Caco-2 (cell line): ENCODE data around the gene CARD14. TPM values are rescaled to one million over a fixed set of nuclear protein-coding genes. Genes with fewer than 3 reads are reported as not detected.
A peak's percentile ranks its signal among the peaks of the same experiment; 100 is the strongest.

Experiments
- BruUV-seq: library from RNA; stranded (reverse); fragments of 400-500 nt; replicated peaks from 2 replicates; lab custom pipeline; 2021; lab: Mats Ljungman, UMichigan
- CTCF ChIA-PET: fragments of 300-600 bp; sonication (Branson Sonifier 250); formaldehyde crosslinking; loops from one replicate; lab custom pipeline; 2022; ENCODE audit warnings: antibody characterized with exemption; lab: Charles Lee
- POLR2A ChIA-PET: fragments of 300-600 bp; sonication (Branson Sonifier 250); formaldehyde crosslinking; loops from one replicate; lab custom pipeline; 2022; ENCODE audit warnings: antibody characterized with exemption; lab: Charles Lee
- DNase-seq, 2 experiments: peaks; one replicate each; pipeline versions ENCODE4 v3.0.0 to v3.0.0-alpha.2; 2020 to 2022
- H3K27me3 ChIP-seq: replicated peaks from 2 replicates; pipeline ENCODE4 v1.6.0; 2011; ENCODE audit warnings: low read length; ENCODE audit not compliant: control insufficient read depth, insufficient read depth
- H3K36me3 ChIP-seq: 2 replicates; pipeline ENCODE4 v1.5.1; 2011; ENCODE audit warnings: low read length; ENCODE audit not compliant: control insufficient read depth, insufficient read depth
- H3K4me1 ChIP-seq: fragments of 250-450 bp; sonication (Bioruptor Pico); 2 replicates; pipeline ENCODE4 v1.5.1; 2020; ENCODE audit warnings: mild to moderate bottlenecking
- H3K4me3 ChIP-seq: 2 replicates; pipeline ENCODE4 v1.5.1; 2011; ENCODE audit warnings: low read depth, mild to moderate bottlenecking, control low read depth, low read length
- H3K9me3 ChIP-seq: fragments of 250-450 bp; sonication (Bioruptor Pico); 2 replicates; pipeline ENCODE4 v1.5.1; 2020; ENCODE audit warnings: mild to moderate bottlenecking, moderate library complexity
- H3K27ac Mint-ChIP-seq: one replicate; pipeline ENCODE4 v1.8.0; 2022; ENCODE audit warnings: mixed read lengths; ENCODE audit not compliant: unreplicated experiment
- H3K27me3 Mint-ChIP-seq: one replicate; pipeline ENCODE4 v1.8.0; 2022; ENCODE audit warnings: mixed read lengths; ENCODE audit not compliant: insufficient read depth, unreplicated experiment
- H3K36me3 Mint-ChIP-seq: one replicate; pipeline ENCODE4 v1.8.0; 2022; ENCODE audit warnings: mild to moderate bottlenecking, mixed read lengths; ENCODE audit not compliant: insufficient read depth, unreplicated experiment
- H3K4me1 Mint-ChIP-seq: one replicate; pipeline ENCODE4 v1.8.0; 2022; ENCODE audit warnings: low read depth, mixed read lengths; ENCODE audit not compliant: unreplicated experiment
- H3K4me3 Mint-ChIP-seq: one replicate; pipeline ENCODE4 v1.8.0; 2022; ENCODE audit warnings: mild to moderate bottlenecking, moderate library complexity, mixed read lengths; ENCODE audit not compliant: unreplicated experiment
- H3K9me3 Mint-ChIP-seq: one replicate; pipeline ENCODE4 v1.8.0; 2022; ENCODE audit warnings: mixed read lengths; ENCODE audit not compliant: unreplicated experiment
- intact Hi-C: fragments of 100-400 bp; cut with micrococcal nuclease; formaldehyde crosslinking; loops from one replicate; pipeline ENCODE4 v1.10.0; 2022; ENCODE audit not compliant: unreplicated experiment
- total RNA-seq: library from RNA; stranded (reverse); gene quantifications from 2 replicates; pipeline ENCODE4 v1.2.3, GENCODE V29; 2022
- TF ChIP-seq, protein P1 (sequence below), 2 experiments: fragments of 200-600 bp in 1 of 2; IDR thresholded peaks; 1 replicate in 1 of 2; 2 replicates in 1 of 2; pipeline versions ENCODE4 v1.5.1 to v1.8.0; 2011 to 2022; ENCODE audit warnings: antibody characterized with exemption in 1 of 2, control low read depth in 1 of 2, inconsistent platforms in 1 of 2, low read depth in 1 of 2, low read length in 1 of 2, mild to moderate bottlenecking in 1 of 2, moderate library complexity in 1 of 2; ENCODE audit not compliant: insufficient read depth in 1 of 2, severe bottlenecking in 1 of 2, unreplicated experiment in 1 of 2

CARD14 gene
- total RNA-seq, 1 experiment from 2014 or later = 1.3 TPM

DNA sequence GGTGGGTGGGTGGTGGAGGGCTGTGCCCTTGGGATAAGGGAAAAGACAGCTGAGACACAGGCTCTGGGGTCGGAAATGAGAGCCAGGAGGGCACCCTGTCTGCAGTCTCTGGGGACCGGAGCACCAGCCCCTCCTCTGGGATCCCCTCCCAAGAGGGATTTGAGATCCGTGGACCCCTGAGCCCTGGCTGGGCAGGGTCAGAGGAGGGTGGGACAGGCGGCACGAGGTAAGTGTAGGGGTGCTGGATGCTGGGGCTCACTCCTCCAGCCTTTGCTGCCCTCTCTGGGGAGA lies 49.9 kb downstream of the CARD14 start:
- Histone ChIP-seq H3K36me3 (peaks cover 3% of the 10 kb centered on the region), H3K27me3 (no peaks in the 10 kb centered on the region), H3K4me3 (peak overlapping the region; percentile 82), H3K4me1 (0 out of 2 replicates have a peak, but pooled peaks cover 6% of the 10 kb centered on the region), H3K9me3 (no peaks in the 10 kb centered on the region)
- TF ChIP-seq, protein P1, sequence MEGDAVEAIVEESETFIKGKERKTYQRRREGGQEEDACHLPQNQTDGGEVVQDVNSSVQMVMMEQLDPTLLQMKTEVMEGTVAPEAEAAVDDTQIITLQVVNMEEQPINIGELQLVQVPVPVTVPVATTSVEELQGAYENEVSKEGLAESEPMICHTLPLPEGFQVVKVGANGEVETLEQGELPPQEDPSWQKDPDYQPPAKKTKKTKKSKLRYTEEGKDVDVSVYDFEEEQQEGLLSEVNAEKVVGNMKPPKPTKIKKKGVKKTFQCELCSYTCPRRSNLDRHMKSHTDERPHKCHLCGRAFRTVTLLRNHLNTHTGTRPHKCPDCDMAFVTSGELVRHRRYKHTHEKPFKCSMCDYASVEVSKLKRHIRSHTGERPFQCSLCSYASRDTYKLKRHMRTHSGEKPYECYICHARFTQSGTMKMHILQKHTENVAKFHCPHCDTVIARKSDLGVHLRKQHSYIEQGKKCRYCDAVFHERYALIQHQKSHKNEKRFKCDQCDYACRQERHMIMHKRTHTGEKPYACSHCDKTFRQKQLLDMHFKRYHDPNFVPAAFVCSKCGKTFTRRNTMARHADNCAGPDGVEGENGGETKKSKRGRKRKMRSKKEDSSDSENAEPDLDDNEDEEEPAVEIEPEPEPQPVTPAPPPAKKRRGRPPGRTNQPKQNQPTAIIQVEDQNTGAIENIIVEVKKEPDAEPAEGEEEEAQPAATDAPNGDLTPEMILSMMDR (IDR thresholded peaks at IDR 0.05; ENCODE audit: insufficient read depth in 1 of 2, low read depth in 1 of 2, low read length in 1 of 2, severe bottlenecking in 1 of 2, unreplicated experiment in 1 of 2) = no peak
- Mint-ChIP-seq H3K4me3 (peak overlapping the region; percentile 96), H3K4me1 (peaks cover 8% of the 10 kb centered on the region), H3K36me3 (peaks cover 34% of the 10 kb centered on the region), H3K27me3 (no peaks in the 10 kb centered on the region), H3K27ac (peak overlapping the region; percentile 88), H3K9me3 (no peaks in the 10 kb centered on the region)
- POLR2A ChIA-PET = interaction anchor here (0.6 to 1.0 kb wide), 2 partner anchors 10 to 41 kb away, joined by 3 to 4 read pairs; partner anchors contain the start of gene RNF213
- CTCF ChIA-PET = interaction anchor here (0.6 to 1.0 kb wide), 2 partner anchors 95 to 118 kb away, joined by 3 to 5 read pairs; partner anchors contain the start of gene GAA
- intact Hi-C loops = loop anchor here (5.0 kb wide), 1 partner anchor 72 kb away; the partner anchor contains the start of gene EIF4A3
- no peak for DNase-seq
- TSS peak; percentile 37 for BruUV-seq

DNA sequence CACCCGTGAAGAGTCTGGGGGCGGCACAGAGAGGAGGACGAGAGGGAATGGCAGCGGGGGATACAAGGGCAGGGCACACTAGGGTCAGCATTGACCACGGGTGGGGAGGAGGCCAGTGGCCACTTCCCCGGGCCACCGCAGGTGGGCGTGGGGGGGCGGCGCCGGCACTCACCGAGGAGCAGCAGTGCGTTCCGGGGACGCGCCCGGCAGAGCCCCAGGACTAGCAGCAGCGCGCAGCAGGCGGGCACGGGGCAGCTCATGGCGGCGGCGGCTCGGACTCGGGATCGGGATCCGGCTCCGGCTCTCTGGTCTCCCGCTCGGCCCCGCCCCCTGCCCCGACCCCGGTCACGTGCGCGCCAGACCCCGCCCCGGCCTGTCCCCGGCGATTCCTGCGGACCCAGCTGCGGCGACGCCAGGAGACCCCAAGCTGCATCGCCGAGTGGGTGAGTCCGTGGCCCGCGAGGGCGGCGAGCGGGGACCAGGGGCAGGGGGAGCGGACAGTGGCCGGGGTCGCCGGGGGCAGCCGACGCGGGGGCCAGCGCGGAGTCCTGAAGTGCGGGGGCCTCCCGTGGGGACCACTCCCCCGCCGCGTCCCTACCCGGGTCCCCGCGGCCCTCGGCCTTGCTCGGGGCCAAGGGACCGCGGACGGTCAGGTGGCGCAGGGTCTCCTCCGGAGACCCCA lies 50.4 kb downstream of the CARD14 start, which contains the start of the genes SGSH and SLC26A11:
TSS of gene SGSH (minus strand) at position 280 of the 682 bp plus-strand sequence. CDS start at position 260, 20 bp downstream.
TSS of gene SLC26A11 (plus strand) at position 374 of the 682 bp plus-strand sequence. CDS start 1,134 bp downstream, outside the sequence.
- ChIA-PET POLR2A (interaction anchor here (0.6 to 1.0 kb wide), 5 partner anchors 10 to 432 kb away, joined by 3 to 8 read pairs (median 4); partner anchors contain the start of gene RNF213), CTCF (interaction anchor here (0.6 to 1.0 kb wide), 2 partner anchors 96 to 119 kb away, joined by 3 to 5 read pairs; partner anchors contain the start of gene GAA)
- Histone ChIP-seq H3K4me3 (peak within 1 kb of the TSS; percentile 82), H3K27me3 (no peaks in the 10 kb centered on the region), H3K9me3 (no peaks in the 10 kb centered on the region), H3K36me3 (peaks cover 3% of the 10 kb centered on the region), H3K4me1 (peaks cover 6% of the 10 kb centered on the region; the same call in 1 of the 2 replicates)
- BruUV-seq = no TSS peak
- TF ChIP-seq, protein P1 (IDR thresholded peaks at IDR 0.05; ENCODE audit: insufficient read depth in 1 of 2, low read depth in 1 of 2, low read length in 1 of 2, severe bottlenecking in 1 of 2, unreplicated experiment in 1 of 2) = peak; percentile 2 to 15
- Mint-ChIP-seq H3K4me3 (peak within 1 kb of the TSS; percentile 96), H3K27ac (peak within 1 kb of the TSS; percentile 88), H3K27me3 (no peaks in the 10 kb centered on the region), H3K36me3 (peaks cover 34% of the 10 kb centered on the region), H3K4me1 (peaks cover 8% of the 10 kb centered on the region), H3K9me3 (no peaks in the 10 kb centered on the region)
- DNase-seq = peak; percentile 86 to 89
- intact Hi-C loops = loop anchor here (5.0 kb wide), 1 partner anchor 73 kb away; the partner anchor contains the start of gene EIF4A3

DNA sequence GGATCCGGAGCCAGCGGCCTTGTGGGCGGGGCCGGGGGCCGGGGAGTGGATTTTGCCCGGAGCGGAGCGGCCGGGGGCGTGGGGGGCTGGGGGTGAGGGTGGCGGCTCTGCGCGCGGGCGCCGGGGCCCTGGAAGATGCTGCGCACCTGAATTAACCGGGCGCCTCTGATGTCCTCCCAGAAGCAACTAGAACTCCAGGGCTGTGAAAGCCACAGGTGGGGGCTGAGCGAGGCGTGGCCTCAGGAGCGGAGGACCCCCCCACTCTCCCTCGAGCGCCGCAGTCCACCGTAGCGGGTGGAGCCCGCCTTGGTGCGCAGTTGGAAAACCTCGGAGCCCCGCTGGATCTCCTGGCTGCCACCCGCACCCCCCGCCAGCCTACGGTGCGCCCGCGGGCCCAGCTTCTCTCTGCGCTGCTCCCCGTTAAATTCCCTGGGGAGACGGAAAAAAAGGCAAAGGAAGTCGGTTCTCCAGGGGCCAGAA lies 50.9 kb downstream of the CARD14 start:
- Mint-ChIP-seq H3K4me1 (peaks cover 8% of the 10 kb centered on the region), H3K27me3 (no peaks in the 10 kb centered on the region), H3K9me3 (no peaks in the 10 kb centered on the region), H3K4me3 (peak overlapping the region; percentile 96), H3K36me3 (peaks cover 34% of the 10 kb centered on the region), H3K27ac (no peak overlapping the region)
- DNase-seq = peak in 1 of 2 experiments; percentile 34
- H3K9me3 ChIP-seq = no peaks in the 10 kb centered on the region
- BruUV-seq = no TSS peak
- TF ChIP-seq, protein P1 (IDR thresholded peaks at IDR 0.05; ENCODE audit: insufficient read depth in 1 of 2, low read depth in 1 of 2, low read length in 1 of 2, severe bottlenecking in 1 of 2, unreplicated experiment in 1 of 2) = no peak
- peaks cover 3% of the 10 kb centered on the region for H3K36me3 ChIP-seq
- intact Hi-C loops = loop anchor here (5.0 kb wide), 1 partner anchor 73 kb away; the partner anchor contains the start of gene EIF4A3
- peak overlapping the region; percentile 82 for H3K4me3 ChIP-seq
- CTCF ChIA-PET = no interaction called here
- POLR2A ChIA-PET = interaction anchor here (0.6 to 1.0 kb wide), 4 partner anchors 40 to 432 kb away, joined by 3 to 8 read pairs (median 5); partner anchors contain the start of gene RNF213
- peaks cover 6% of the 10 kb centered on the region; the same call in 1 of the 2 replicates for H3K4me1 ChIP-seq
- no peaks in the 10 kb centered on the region for H3K27me3 ChIP-seq
